Upper lobe of left lung (tissue), 4 donors: ENCODE results near the gene ZNF423.

Experiments
- CTCF ChIP-seq, 6 experiments: fragments of 450-650 bp in 4 of 6; fragments of 200-600 bp in 2 of 6; sonication (generic) in 2 of 6; IDR thresholded peaks; one replicate each; pipeline ENCODE4 v1.5.1; 2016 to 2019; ENCODE audit warnings: antibody characterized with exemption in 6 of 6
- EP300 ChIP-seq, 4 donors: sonication (generic); formaldehyde crosslinking; IDR thresholded peaks; one replicate each; pipeline ENCODE4 v1.5.1; 2017; ENCODE audit warnings: antibody characterized with exemption in 4 of 4, control low read depth in 2 of 4
- POLR2A ChIP-seq, 4 donors: fragments of 450-650 bp; IDR thresholded peaks; one replicate each; pipeline ENCODE4 v1.5.1; 2016 to 2017; ENCODE audit warnings: antibody characterized with exemption in 4 of 4, mild to moderate bottlenecking in 2 of 4
- POLR2AphosphoS5 ChIP-seq, 2 donors: sonication (generic); formaldehyde crosslinking; IDR thresholded peaks; one replicate each; pipeline ENCODE4 v1.5.1; 2017; ENCODE audit warnings: antibody characterized with exemption in 2 of 2

GRCh38 chr16:49660626-49661025, 195.3 kb downstream of the ZNF423 start:
- no peak for TF ChIP-seq CTCF (IDR thresholded peaks at IDR 0.05)
- no peak for TF ChIP-seq POLR2AphosphoS5 (IDR thresholded peaks at IDR 0.05)
- no peak for TF ChIP-seq POLR2A (IDR thresholded peaks at IDR 0.05)
- no peak for TF ChIP-seq EP300 (IDR thresholded peaks at IDR 0.05)
